Measurements from ENCODE around the gene VWA2. TPM values are rescaled to one million over a fixed set of nuclear protein-coding genes. Genes with fewer than 3 reads are reported as not detected.
A peak's percentile ranks its signal among the peaks of the same experiment; 100 is the strongest.

Gene VWA2
- total RNA-seq, 1 donor from 2014 or later: 2.2 TPM

- no peak overlapping the region for H3K4me3 ChIP-seq (ENCODE audit: low read depth, low read length)
- DNase-seq (ENCODE audit: low read depth): no peak
- H3K36me3 ChIP-seq (ENCODE audit: control insufficient read depth, insufficient read depth, low read length): no peaks in the 10 kb centered on the region
- H3K27me3 ChIP-seq (ENCODE audit: control insufficient read depth, insufficient read depth, low read length): peaks cover 13% of the 10 kb centered on the region
- TF ChIP-seq CTCF (IDR thresholded peaks at IDR 0.05; ENCODE audit: insufficient read depth, low read length, poor library complexity, severe bottlenecking): no peak
Observed at GRCh38 chr10:114234132-114234531, 4.9 kb upstream of the VWA2 start.

GRCh38 chr10:114239994-114240345, 916 bp downstream of the VWA2 start:
- no peak for DNase-seq (ENCODE audit: low read depth)
- no peak for TF ChIP-seq CTCF (IDR thresholded peaks at IDR 0.05; ENCODE audit: insufficient read depth, low read length, poor library complexity, severe bottlenecking)
- no peak overlapping the region for H3K4me3 ChIP-seq (ENCODE audit: low read depth, low read length)
- H3K36me3 ChIP-seq (ENCODE audit: control insufficient read depth, insufficient read depth, low read length): no peaks in the 10 kb centered on the region
- peaks cover 29% of the 10 kb centered on the region for H3K27me3 ChIP-seq (ENCODE audit: control insufficient read depth, insufficient read depth, low read length)

- Histone ChIP-seq H3K4me3 (ENCODE audit: low read depth, low read length) (no peak overlapping the region), H3K36me3 (ENCODE audit: control insufficient read depth, insufficient read depth, low read length) (no peaks in the 10 kb centered on the region), H3K27me3 (ENCODE audit: control insufficient read depth, insufficient read depth, low read length) (peaks cover 24% of the 10 kb centered on the region)
- DNase-seq (ENCODE audit: low read depth): no peak
- no peak for TF ChIP-seq CTCF (IDR thresholded peaks at IDR 0.05; ENCODE audit: insufficient read depth, low read length, poor library complexity, severe bottlenecking)
Observed at GRCh38 chr10:114242235-114242634, 3.2 kb downstream of the VWA2 start.

- no peak overlapping the region for H3K4me3 ChIP-seq (ENCODE audit: low read depth, low read length)
- no peaks in the 10 kb centered on the region for H3K36me3 ChIP-seq (ENCODE audit: control insufficient read depth, insufficient read depth, low read length)
- TF ChIP-seq CTCF (IDR thresholded peaks at IDR 0.05; ENCODE audit: insufficient read depth, low read length, poor library complexity, severe bottlenecking): no peak
- peaks cover 24% of the 10 kb centered on the region for H3K27me3 ChIP-seq (ENCODE audit: control insufficient read depth, insufficient read depth, low read length)
- DNase-seq (ENCODE audit: low read depth): no peak
Observed at GRCh38 chr10:114243661-114244060, 4.6 kb downstream of the VWA2 start.

- DNase-seq (ENCODE audit: low read depth): no peak
- H3K36me3 ChIP-seq (ENCODE audit: control insufficient read depth, insufficient read depth, low read length): no peaks in the 10 kb centered on the region
- H3K27me3 ChIP-seq (ENCODE audit: control insufficient read depth, insufficient read depth, low read length): peaks cover 23% of the 10 kb centered on the region
- no peak overlapping the region for H3K4me3 ChIP-seq (ENCODE audit: low read depth, low read length)
- TF ChIP-seq CTCF (IDR thresholded peaks at IDR 0.05; ENCODE audit: insufficient read depth, low read length, poor library complexity, severe bottlenecking): no peak
Observed at GRCh38 chr10:114244126-114244525, 5.1 kb downstream of the VWA2 start.

GRCh38 chr10:114245121-114245791, 6.2 kb downstream of the VWA2 start:
- Histone ChIP-seq H3K27me3 (ENCODE audit: control insufficient read depth, insufficient read depth, low read length) (peaks cover 11% of the 10 kb centered on the region), H3K4me3 (ENCODE audit: low read depth, low read length) (no peak overlapping the region), H3K36me3 (ENCODE audit: control insufficient read depth, insufficient read depth, low read length) (no peaks in the 10 kb centered on the region)
- DNase-seq (ENCODE audit: low read depth): peak; percentile 43
- no peak for TF ChIP-seq CTCF (IDR thresholded peaks at IDR 0.05; ENCODE audit: insufficient read depth, low read length, poor library complexity, severe bottlenecking)
